ENCODE data around the gene ABLIM1. TPM values are rescaled to one million over a fixed set of nuclear protein-coding genes. Genes with fewer than 3 reads are reported as not detected.

Gene ABLIM1
- total RNA-seq, 4 donors from 2014 or later = 83.1 to 145 (median 120) TPM

DNA sequence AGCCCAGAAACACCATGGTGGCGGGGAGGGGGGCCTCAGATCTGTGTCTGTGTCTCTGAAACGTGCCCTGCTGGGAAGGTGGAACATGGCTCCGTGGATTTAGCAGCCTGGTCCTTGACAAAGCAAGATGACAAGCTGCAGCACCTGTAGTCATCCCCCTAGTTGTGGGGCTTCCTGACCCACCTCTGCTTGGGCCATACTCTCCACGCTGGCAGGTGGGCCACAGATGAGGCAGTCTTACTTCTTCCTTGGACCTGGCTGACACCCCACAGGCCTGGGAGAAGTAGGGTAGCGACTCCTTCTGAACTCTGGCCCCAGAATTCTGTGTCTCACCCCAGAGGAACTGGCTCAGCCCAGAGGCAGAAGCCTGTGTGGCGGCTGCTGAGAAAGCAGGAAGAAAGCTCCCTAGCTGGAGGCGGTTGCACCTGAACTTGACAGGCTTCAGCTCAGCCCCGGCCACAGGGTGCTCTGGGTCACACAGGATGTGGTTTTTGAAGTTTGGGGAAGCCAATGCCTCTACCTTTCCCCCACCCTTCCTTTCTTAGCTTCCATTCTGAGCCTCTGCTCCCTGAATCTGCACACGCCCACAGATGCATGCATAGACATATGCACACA is 113.9 kb downstream of the ABLIM1 start:
- WGBS = 92% methylated on average over 5 of the region's 9 CpGs
- intact Hi-C loops (cut with DNase I) = no loop called here
- DNase-seq (ENCODE audit: extremely low spot score) = no peak
- H3K4me1 ChIP-seq = peaks cover 22 to 47% (median 26%) of the 10 kb centered on the region in 4 donors
- TF ChIP-seq CTCF (IDR thresholded peaks at IDR 0.05) (no peak), POLR2A (IDR thresholded peaks at IDR 0.05; ENCODE audit: low read depth) (no peak), POLR2AphosphoS5 (IDR thresholded peaks at IDR 0.05) (no peak), EP300 (IDR thresholded peaks at IDR 0.05) (no peak)
- H3K36me3 ChIP-seq = peaks cover 0 to 76% (median 18%) of the 10 kb centered on the region in 4 donors
- H3K27me3 ChIP-seq = no peaks in the 10 kb centered on the region
- no peak overlapping the region for H3K4me3 ChIP-seq
- no peaks in the 10 kb centered on the region for H3K9me3 ChIP-seq
- peak overlapping the region in 1 of 4 donors; percentile 1 for H3K27ac ChIP-seq (replicated peaks in 1 of 4)

- H3K36me3 ChIP-seq = peaks cover 0 to 80% (median 18%) of the 10 kb centered on the region in 4 donors
- TF ChIP-seq POLR2AphosphoS5 (IDR thresholded peaks at IDR 0.05) (no peak), POLR2A (IDR thresholded peaks at IDR 0.05; ENCODE audit: low read depth) (no peak), CTCF (IDR thresholded peaks at IDR 0.05) (no peak), EP300 (IDR thresholded peaks at IDR 0.05) (no peak)
- WGBS = 67% methylated on average over 8 of the region's 8 CpGs
- no peak overlapping the region for H3K4me3 ChIP-seq
- no peaks in the 10 kb centered on the region for H3K27me3 ChIP-seq
- peaks cover 29 to 51% (median 32%) of the 10 kb centered on the region in 4 donors for H3K4me1 ChIP-seq
- H3K27ac ChIP-seq (replicated peaks in 1 of 4) = no peak overlapping the region
- H3K9me3 ChIP-seq = no peaks in the 10 kb centered on the region
- no peak for DNase-seq (ENCODE audit: extremely low spot score)
- intact Hi-C loops (cut with DNase I) = no loop called here
Observed at GRCh38 chr10:114543456-114543855, 114.6 kb downstream of the ABLIM1 start.

DNA sequence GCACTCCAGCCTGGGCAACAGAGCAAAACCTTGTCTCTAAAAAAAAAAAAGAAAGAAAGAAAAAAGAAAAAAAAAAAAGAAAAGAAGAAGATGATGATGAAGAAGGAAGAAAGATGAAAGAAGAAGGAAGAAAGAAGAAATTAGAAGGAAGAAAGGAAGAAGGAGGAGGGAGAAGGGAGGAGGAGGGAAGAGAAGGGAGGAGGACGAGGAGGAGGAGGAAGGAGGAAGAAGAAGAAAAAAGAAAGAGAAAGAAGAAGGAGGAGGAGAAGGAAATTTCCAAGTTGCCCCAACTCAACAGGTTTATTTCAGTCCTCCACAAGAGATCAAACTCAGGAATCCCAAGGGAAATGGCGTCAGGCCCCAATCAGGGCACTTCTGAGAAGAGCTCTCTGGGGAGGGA is 115.7 kb downstream of the ABLIM1 start:
- Histone ChIP-seq H3K9me3 (no peaks in the 10 kb centered on the region), H3K4me3 (no peak overlapping the region), H3K27ac (replicated peaks in 1 of 4) (peak overlapping the region in 3 of 4 donors; percentile 60 to 66 (median 62)), H3K36me3 (peaks cover 0 to 90% (median 18%) of the 10 kb centered on the region in 4 donors), H3K4me1 (peaks cover 33 to 54% (median 40%) of the 10 kb centered on the region in 4 donors), H3K27me3 (no peaks in the 10 kb centered on the region)
- TF ChIP-seq POLR2A (IDR thresholded peaks at IDR 0.05; ENCODE audit: low read depth) (no peak), CTCF (IDR thresholded peaks at IDR 0.05) (no peak), POLR2AphosphoS5 (IDR thresholded peaks at IDR 0.05) (no peak), EP300 (IDR thresholded peaks at IDR 0.05) (no peak)
- WGBS = 85% methylated on average over 2 of the region's 2 CpGs
- intact Hi-C loops (cut with DNase I) = no loop called here
- no peak for DNase-seq (ENCODE audit: extremely low spot score)

DNA sequence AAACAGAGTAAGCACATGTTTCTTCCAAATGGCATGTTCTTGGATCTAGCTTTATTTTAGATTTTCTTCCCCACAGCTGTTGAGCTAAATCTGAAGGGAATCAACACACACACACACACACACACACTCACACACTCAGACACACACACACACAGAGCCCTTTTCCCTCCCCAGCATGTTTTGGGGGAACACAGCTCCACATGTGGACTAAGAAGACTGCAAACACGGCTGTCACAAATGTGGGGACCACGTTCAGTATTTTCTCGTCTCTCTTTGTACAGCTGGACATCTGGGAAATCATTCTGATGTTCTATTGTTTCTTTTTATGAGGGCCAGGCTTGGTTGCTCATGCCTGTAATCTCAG is 116.3 kb downstream of the ABLIM1 start:
- Histone ChIP-seq H3K4me1 (peaks cover 33 to 54% (median 40%) of the 10 kb centered on the region in 4 donors), H3K27me3 (no peaks in the 10 kb centered on the region), H3K4me3 (no peak overlapping the region), H3K9me3 (no peaks in the 10 kb centered on the region), H3K27ac (replicated peaks in 1 of 4) (peak overlapping the region; percentile 60 to 67 (median 64)), H3K36me3 (peaks cover 0 to 92% (median 17%) of the 10 kb centered on the region in 4 donors)
- whole genome bisulfite sequencing = 90% methylated on average over 3 of the region's 3 CpGs
- DNase-seq (ENCODE audit: extremely low spot score) = no peak
- intact Hi-C loops (cut with DNase I) = no loop called here
- TF ChIP-seq EP300 (IDR thresholded peaks at IDR 0.05) (no peak), POLR2A (IDR thresholded peaks at IDR 0.05; ENCODE audit: low read depth) (no peak), CTCF (IDR thresholded peaks at IDR 0.05) (no peak), POLR2AphosphoS5 (IDR thresholded peaks at IDR 0.05) (no peak)

All from esophagus muscularis mucosa (tissue), 4 donors.